ENCODE results near the gene HAL.

The HAL gene

DNA sequence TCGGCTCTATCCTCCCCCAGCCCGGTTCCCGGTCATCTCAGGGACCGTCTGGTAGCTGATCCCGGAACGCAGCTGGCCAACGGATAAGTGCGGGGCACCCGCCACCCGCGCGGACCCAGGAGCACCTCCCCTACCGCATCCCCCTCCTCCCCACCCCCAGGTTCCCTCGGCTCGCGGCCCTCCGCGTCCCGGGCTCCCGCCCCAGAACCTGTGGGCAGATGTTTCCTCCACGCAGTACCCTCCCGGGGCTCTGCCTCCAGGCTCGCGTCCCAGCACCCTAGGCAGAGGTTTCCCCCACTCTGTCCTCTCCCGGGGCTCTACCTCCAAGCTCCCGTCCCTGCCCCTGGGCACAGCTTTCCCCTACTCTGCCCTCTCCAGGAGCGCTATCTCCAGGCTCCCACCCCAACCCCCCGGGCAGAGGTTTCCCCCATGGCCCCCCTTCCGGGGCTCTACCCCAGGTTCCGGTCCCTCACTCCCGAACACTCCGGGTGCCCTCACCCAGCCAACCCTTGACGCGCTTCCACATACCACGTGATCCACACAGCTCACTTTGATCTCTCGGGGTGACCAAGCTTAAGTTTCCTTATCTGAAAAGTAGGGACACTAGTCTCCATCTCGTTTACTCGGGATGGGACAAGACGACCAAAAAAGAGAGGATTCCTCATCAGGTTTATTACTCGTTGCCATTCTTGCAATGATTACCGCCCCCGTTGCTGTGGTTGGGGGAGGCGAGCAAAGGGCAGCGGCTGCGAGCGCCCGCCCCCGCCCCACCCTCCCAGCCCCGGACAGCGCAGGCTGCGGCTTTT is 53.4 kb downstream of the HAL start, which contains the start of gene CCDC38 (continued):
- peak; percentile 92 for TF ChIP-seq TCF7L2 (IDR thresholded peaks at IDR 0.05; ENCODE audit: borderline replicate concordance, low read depth, low read length)
- peak; percentile 44; the same call in 1 of the 2 replicates for TF ChIP-seq ZSCAN30 (tag by site-specific recombination; IDR thresholded peaks at IDR 0.05)
- TF ChIP-seq, protein P1, sequence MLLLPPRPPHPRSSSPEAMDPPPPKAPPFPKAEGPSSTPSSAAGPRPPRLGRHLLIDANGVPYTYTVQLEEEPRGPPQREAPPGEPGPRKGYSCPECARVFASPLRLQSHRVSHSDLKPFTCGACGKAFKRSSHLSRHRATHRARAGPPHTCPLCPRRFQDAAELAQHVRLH (tag by site-specific recombination; IDR thresholded peaks at IDR 0.05): peak; percentile 86
- no peak for TF ChIP-seq ZNF280D (tag by site-specific recombination; IDR thresholded peaks at IDR 0.05)
- TF ChIP-seq, protein P2, sequence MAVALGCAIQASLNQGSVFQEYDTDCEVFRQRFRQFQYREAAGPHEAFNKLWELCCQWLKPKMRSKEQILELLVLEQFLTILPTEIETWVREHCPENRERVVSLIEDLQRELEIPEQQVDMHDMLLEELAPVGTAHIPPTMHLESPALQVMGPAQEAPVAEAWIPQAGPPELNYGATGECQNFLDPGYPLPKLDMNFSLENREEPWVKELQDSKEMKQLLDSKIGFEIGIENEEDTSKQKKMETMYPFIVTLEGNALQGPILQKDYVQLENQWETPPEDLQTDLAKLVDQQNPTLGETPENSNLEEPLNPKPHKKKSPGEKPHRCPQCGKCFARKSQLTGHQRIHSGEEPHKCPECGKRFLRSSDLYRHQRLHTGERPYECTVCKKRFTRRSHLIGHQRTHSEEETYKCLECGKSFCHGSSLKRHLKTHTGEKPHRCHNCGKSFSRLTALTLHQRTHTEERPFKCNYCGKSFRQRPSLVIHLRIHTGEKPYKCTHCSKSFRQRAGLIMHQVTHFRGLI (tag by site-specific recombination; IDR thresholded peaks at IDR 0.05): no peak
- TF ChIP-seq GLIS1 (tag by site-specific recombination; IDR thresholded peaks at IDR 0.05): peak; percentile 97
- no peak for TF ChIP-seq ZNF169 (tag by site-specific recombination; IDR thresholded peaks at IDR 0.05)
- peak; percentile 49; the same call in 1 of the 2 replicates for TF ChIP-seq KLF9 (tag by site-specific recombination; IDR thresholded peaks at IDR 0.05; ENCODE audit: low read depth)
- no peak for TF ChIP-seq ZNF830 (tag by site-specific recombination; IDR thresholded peaks at IDR 0.05; ENCODE audit: low read depth)
- TF ChIP-seq ZBTB26 (tag by site-specific recombination; optimal IDR thresholded peaks at IDR 0.05): peak; percentile 66
- no peak for TF ChIP-seq GLI4 (tag by site-specific recombination; IDR thresholded peaks at IDR 0.05)
- no peak for TF ChIP-seq BCL11A (tag by site-specific recombination; IDR thresholded peaks at IDR 0.05; ENCODE audit: low read depth)
- TF ChIP-seq, protein P3, sequence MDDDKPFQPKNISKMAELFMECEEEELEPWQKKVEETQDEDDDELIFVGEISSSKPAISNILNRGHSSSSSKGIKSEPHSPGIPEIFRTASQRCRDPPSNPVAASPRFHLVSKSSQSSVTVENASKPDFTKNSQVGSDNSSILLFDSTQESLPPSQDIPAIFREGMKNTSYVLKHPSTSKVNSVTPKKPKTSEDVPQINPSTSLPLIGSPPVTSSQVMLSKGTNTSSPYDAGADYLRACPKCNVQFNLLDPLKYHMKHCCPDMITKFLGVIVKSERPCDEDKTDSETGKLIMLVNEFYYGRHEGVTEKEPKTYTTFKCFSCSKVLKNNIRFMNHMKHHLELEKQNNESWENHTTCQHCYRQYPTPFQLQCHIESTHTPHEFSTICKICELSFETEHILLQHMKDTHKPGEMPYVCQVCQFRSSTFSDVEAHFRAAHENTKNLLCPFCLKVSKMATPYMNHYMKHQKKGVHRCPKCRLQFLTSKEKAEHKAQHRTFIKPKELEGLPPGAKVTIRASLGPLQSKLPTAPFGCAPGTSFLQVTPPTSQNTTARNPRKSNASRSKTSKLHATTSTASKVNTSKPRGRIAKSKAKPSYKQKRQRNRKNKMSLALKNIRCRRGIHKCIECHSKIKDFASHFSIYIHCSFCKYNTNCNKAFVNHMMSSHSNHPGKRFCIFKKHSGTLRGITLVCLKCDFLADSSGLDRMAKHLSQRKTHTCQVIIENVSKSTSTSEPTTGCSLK (tag by site-specific recombination; IDR thresholded peaks at IDR 0.05): no peak
- no peak for TF ChIP-seq ZNF558 (tag by site-specific recombination; IDR thresholded peaks at IDR 0.05)
- peak; percentile 69; the same call in 1 of the 2 replicates for TF ChIP-seq KLF16 (tag by site-specific recombination; IDR thresholded peaks at IDR 0.05)
- TF ChIP-seq ZNF544 (tag by site-specific recombination; IDR thresholded peaks at IDR 0.05): no peak
- TF ChIP-seq ZNF529 (tag by site-specific recombination; IDR thresholded peaks at IDR 0.05; ENCODE audit: insufficient replicate concordance): no peak
- TF ChIP-seq HOXC10 (CRISPR knock-in tag; IDR thresholded peaks at IDR 0.05): no peak
- no peak for TF ChIP-seq ZBTB1 (tag by site-specific recombination; IDR thresholded peaks at IDR 0.05)
- TF ChIP-seq TSHZ1 (tag by site-specific recombination; IDR thresholded peaks at IDR 0.05; ENCODE audit: borderline replicate concordance): no peak; the same call in 1 of the 2 replicates
- no peak for TF ChIP-seq KLF1 (tag by site-specific recombination; IDR thresholded peaks at IDR 0.05)
- peak; percentile 37; the same call in 1 of the 2 replicates for TF ChIP-seq KLF10 (tag by site-specific recombination; IDR thresholded peaks at IDR 0.05)
- TF ChIP-seq ZNF394 (tag by site-specific recombination; IDR thresholded peaks at IDR 0.05; ENCODE audit: borderline replicate concordance): peak; percentile 42; the same call in 1 of the 2 replicates
- peak; percentile 70; the same call in 1 of the 2 replicates for TF ChIP-seq ZNF76 (tag by site-specific recombination; IDR thresholded peaks at IDR 0.05; ENCODE audit: borderline replicate concordance, low read depth)
- peak; percentile 52 for TF ChIP-seq SP3 (tag by site-specific recombination; IDR thresholded peaks at IDR 0.05)
- TF ChIP-seq FEZF1 (tag by site-specific recombination; IDR thresholded peaks at IDR 0.05): no peak
- TF ChIP-seq ZBTB20 (tag by site-specific recombination; IDR thresholded peaks at IDR 0.05): peak; percentile 99
